Stimulated activated CD8-positive, alpha-beta memory T cell treated with anti-CD3 and anti-CD28 coated beads, Interleukin-4, amount 100 ng/mL, for 48 hours (primary cell): Measurements from ENCODE around the gene SEMA3G.

ENCODE experiments used
- DNase-seq: peaks from one replicate; pipeline ENCODE4 v3.0.0-alpha.2; 2020

SEMA3G gene

GRCh38 chr3:52393959-52394670, 50.8 kb downstream of the SEMA3G start:
- DNase-seq: no peak

- no peak for DNase-seq
These were observed 51.6 kb downstream of the SEMA3G start for GRCh38 chr3:52393131-52393807.

GRCh38 chr3:52392216-52392930, 52.5 kb downstream of the SEMA3G start:
- no peak for DNase-seq

GRCh38 chr3:52391096-52391495, 53.8 kb downstream of the SEMA3G start:
- DNase-seq: no peak

GRCh38 chr3:52388933-52389332, 56.0 kb downstream of the SEMA3G start:
- DNase-seq: no peak

GRCh38 chr3:52388348-52388821, 56.5 kb downstream of the SEMA3G start:
- no peak for DNase-seq

GRCh38 chr3:52387481-52387880, 57.4 kb downstream of the SEMA3G start:
- no peak for DNase-seq

GRCh38 chr3:52385157-52385556, 59.7 kb downstream of the SEMA3G start:
- peak; percentile 57 for DNase-seq

GRCh38 chr3:52384019-52384761, 60.7 kb downstream of the SEMA3G start:
- no peak for DNase-seq

GRCh38 chr3:52383446-52383845, 61.5 kb downstream of the SEMA3G start:
- no peak for DNase-seq
